Peyer's patch (tissue), 4 donors: ENCODE measurements around the gene SIN3B. TPM values are rescaled to one million over a fixed set of nuclear protein-coding genes. Genes with fewer than 3 reads are reported as not detected.

ENCODE experiments used
- DNase-seq, 3 donors: peaks; one replicate each; pipeline ENCODE4 v3.0.0-alpha.2; 2017 to 2019
- H3K27ac ChIP-seq, 4 donors: fragments of 200-600 bp; sonication (generic); one replicate each; pipeline ENCODE4 v1.5.1; 2016 to 2019
- H3K27me3 ChIP-seq, 2 donors: fragments of 200-600 bp; sonication (generic); one replicate each; pipeline ENCODE4 v1.5.1; 2019
- H3K36me3 ChIP-seq, 3 donors: fragments of 200-600 bp; sonication (generic); one replicate each; pipeline ENCODE4 v1.5.1; 2016 to 2019
- H3K4me1 ChIP-seq, 4 donors: fragments of 200-600 bp; sonication (generic); one replicate each; pipeline ENCODE4 v1.5.1; 2016 to 2019
- H3K4me3 ChIP-seq, 4 donors: fragments of 200-600 bp; sonication (generic); 1 replicate in 3 of 4; 2 replicates in 1 of 4; pipeline ENCODE4 v1.5.1; 2016 to 2019; ENCODE audit warnings: mild to moderate bottlenecking in 1 of 4
- H3K9me3 ChIP-seq, 4 donors: fragments of 200-600 bp; sonication (generic); one replicate each; pipeline ENCODE4 v1.5.1; 2016 to 2019; ENCODE audit warnings: mild to moderate bottlenecking in 1 of 4
- CTCF ChIP-seq, 6 experiments: fragments of 450-650 bp in 4 of 6; fragments of 200-600 bp in 2 of 6; sonication (generic) in 1 of 6; IDR thresholded peaks; one replicate each; pipeline ENCODE4 v1.5.1; 2017 to 2019; ENCODE audit warnings: antibody characterized with exemption in 6 of 6, mild to moderate bottlenecking in 3 of 6, moderate library complexity in 1 of 6
- POLR2A ChIP-seq, 2 donors: fragments of 450-650 bp; IDR thresholded peaks; one replicate each; pipeline ENCODE4 v1.5.1; 2017; ENCODE audit warnings: antibody characterized with exemption in 2 of 2, mild to moderate bottlenecking in 2 of 2, moderate library complexity in 2 of 2
- total RNA-seq, 4 donors: library from RNA; depleted of rRNA; stranded (reverse); fragments of >200 nt; gene quantifications; one replicate each; pipeline ENCODE4 v1.1.0, GENCODE V29; 2016

The SIN3B gene
- total RNA-seq, 4 donors from 2014 or later: 32.4 to 459 (median 86.2) TPM

DNA sequence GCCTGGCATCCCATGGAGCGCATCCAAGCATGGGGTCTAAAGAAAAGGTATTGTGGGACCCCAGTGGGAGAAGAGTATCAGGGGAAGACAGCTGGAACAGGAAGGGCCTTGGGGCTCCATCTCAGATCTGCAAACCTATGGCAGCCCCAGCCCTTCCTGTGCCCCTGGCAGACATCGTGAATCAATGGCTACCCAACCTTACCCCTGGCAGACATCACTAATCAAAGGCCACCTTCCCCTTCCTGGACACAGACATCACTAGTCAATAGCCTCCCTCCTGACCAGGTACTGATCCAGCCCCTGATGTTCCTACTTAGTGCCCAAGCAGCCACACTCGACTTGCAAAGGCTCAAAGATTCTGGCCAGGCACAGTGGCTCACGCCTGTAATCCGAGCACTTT lies 75.4 kb downstream of the SIN3B start:
- Histone ChIP-seq H3K27me3 (no peaks in the 10 kb centered on the region), H3K4me3 (no peak overlapping the region), H3K4me1 (peaks cover 0 to under 1% (median 0%) of the 10 kb centered on the region in 4 donors), H3K9me3 (no peaks in the 10 kb centered on the region), H3K27ac (no peak overlapping the region), H3K36me3 (no peaks in the 10 kb centered on the region)
- TF ChIP-seq CTCF (IDR thresholded peaks at IDR 0.05) (no peak), POLR2A (IDR thresholded peaks at IDR 0.05) (no peak)
- no peak for DNase-seq

- Histone ChIP-seq H3K9me3 (peaks cover 0 to 20% (median 6%) of the 10 kb centered on the region in 4 donors), H3K36me3 (no peaks in the 10 kb centered on the region), H3K27ac (no peak overlapping the region), H3K27me3 (no peaks in the 10 kb centered on the region), H3K4me1 (no peaks in the 10 kb centered on the region), H3K4me3 (no peak overlapping the region)
- TF ChIP-seq POLR2A (IDR thresholded peaks at IDR 0.05) (no peak), CTCF (IDR thresholded peaks at IDR 0.05) (no peak)
- no peak for DNase-seq
Measured at GRCh38 chr19:16908759-16909158, 79.6 kb downstream of the SIN3B start.

DNA sequence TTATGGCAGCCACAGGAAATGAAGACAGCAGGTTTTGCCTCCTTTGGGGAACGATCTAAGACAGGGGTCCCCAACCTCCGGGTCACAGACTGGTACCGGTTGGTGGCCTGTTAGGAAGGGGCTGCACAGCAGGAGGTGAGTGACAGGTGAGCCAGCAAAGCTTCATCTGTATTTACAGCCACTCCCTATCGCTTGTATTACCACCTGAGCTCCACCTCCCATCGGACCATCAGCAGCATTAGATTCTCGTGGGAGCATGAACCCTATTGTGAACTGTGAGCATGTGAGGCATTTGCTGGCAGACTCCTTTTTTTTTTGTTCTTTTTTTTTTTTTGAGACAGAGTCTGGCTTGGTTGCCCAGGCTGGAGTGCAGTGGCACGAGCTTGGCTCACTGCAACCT lies 81.8 kb downstream of the SIN3B start:
- DNase-seq: peak in 1 of 3 donors; percentile 10
- Histone ChIP-seq H3K27ac (no peak overlapping the region), H3K4me3 (no peak overlapping the region), H3K9me3 (peaks cover 0 to 21% (median 8%) of the 10 kb centered on the region in 4 donors), H3K4me1 (no peaks in the 10 kb centered on the region), H3K36me3 (no peaks in the 10 kb centered on the region), H3K27me3 (no peaks in the 10 kb centered on the region)
- TF ChIP-seq POLR2A (IDR thresholded peaks at IDR 0.05) (no peak), CTCF (IDR thresholded peaks at IDR 0.05) (no peak)

- Histone ChIP-seq H3K4me3 (no peak overlapping the region), H3K36me3 (no peaks in the 10 kb centered on the region), H3K4me1 (no peaks in the 10 kb centered on the region), H3K27me3 (no peaks in the 10 kb centered on the region), H3K27ac (no peak overlapping the region), H3K9me3 (peaks cover 0 to 21% (median 8%) of the 10 kb centered on the region in 4 donors)
- TF ChIP-seq POLR2A (IDR thresholded peaks at IDR 0.05) (no peak), CTCF (IDR thresholded peaks at IDR 0.05) (no peak)
- DNase-seq: no peak
Measured at GRCh38 chr19:16912780-16913179, 83.6 kb downstream of the SIN3B start.

GRCh38 chr19:16914421-16914820 lies 85.2 kb downstream of the SIN3B start:
- H3K27ac ChIP-seq: no peak overlapping the region
- no peaks in the 10 kb centered on the region for H3K4me1 ChIP-seq
- no peak overlapping the region for H3K4me3 ChIP-seq
- no peak for DNase-seq
- peaks cover 0 to 21% (median 8%) of the 10 kb centered on the region in 4 donors for H3K9me3 ChIP-seq
- H3K27me3 ChIP-seq: no peaks in the 10 kb centered on the region
- no peaks in the 10 kb centered on the region for H3K36me3 ChIP-seq
- TF ChIP-seq POLR2A (IDR thresholded peaks at IDR 0.05): no peak
- TF ChIP-seq CTCF (IDR thresholded peaks at IDR 0.05): no peak

DNA sequence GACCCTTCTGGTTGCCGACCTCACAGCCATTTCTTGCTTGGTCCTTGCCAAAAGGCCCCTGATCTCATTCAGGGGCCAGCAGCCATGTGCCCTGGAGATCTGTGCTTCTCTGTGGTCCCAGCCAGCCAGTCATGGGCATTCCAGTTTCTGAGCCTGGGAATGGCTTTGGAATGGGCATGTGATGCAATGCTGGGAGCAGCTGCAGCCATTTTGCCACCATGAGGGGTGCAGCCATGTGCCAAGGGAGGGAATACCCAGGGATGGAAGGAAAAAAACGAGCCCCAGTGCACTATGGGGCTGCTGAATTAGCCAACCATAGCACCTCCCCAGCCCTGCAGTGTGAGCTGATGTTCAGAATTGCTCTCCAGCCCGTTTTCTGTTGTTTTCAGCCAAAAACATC lies 85.9 kb downstream of the SIN3B start:
- no peak for TF ChIP-seq POLR2A (IDR thresholded peaks at IDR 0.05)
- TF ChIP-seq CTCF (IDR thresholded peaks at IDR 0.05): no peak
- no peak overlapping the region for H3K4me3 ChIP-seq
- DNase-seq: peak in 1 of 3 donors; percentile 0

More for the DNA sequence above, 85.9 kb downstream of the SIN3B start:
- Histone ChIP-seq H3K9me3 (peaks cover 0 to 21% (median 8%) of the 10 kb centered on the region in 4 donors), H3K4me1 (no peaks in the 10 kb centered on the region), H3K27me3 (no peaks in the 10 kb centered on the region), H3K36me3 (no peaks in the 10 kb centered on the region), H3K27ac (no peak overlapping the region)
